Endodermal cell (in vitro differentiated cells): ENCODE results near the gene PARP8. TPM values are rescaled to one million over a fixed set of nuclear protein-coding genes. Genes with fewer than 3 reads are reported as not detected.
"Not testable (repeated sequence)": the region's sequence is repeated elsewhere in the genome, so short reads cannot be mapped to it uniquely, and the experiment has no call there.

Source experiments
- DNase-seq: peaks from one replicate; pipeline ENCODE4 v3.0.0-alpha.2; 2017
- H3K27ac ChIP-seq: 2 replicates; pipeline ENCODE4 v1.5.1; 2013; ENCODE audit warnings: mild to moderate bottlenecking, low read depth, low read length, moderate library complexity
- H3K27me3 ChIP-seq: 2 replicates; pipeline ENCODE4 v1.6.1; 2013; ENCODE audit warnings: mild to moderate bottlenecking, low read length, moderate library complexity; ENCODE audit not compliant: insufficient read depth, control insufficient read depth, poor library complexity, severe bottlenecking
- H3K36me3 ChIP-seq: 2 replicates; pipeline ENCODE4 v1.7.0; 2013; ENCODE audit warnings: mild to moderate bottlenecking, low read length, moderate library complexity; ENCODE audit not compliant: control insufficient read depth, insufficient read depth
- H3K4me1 ChIP-seq: one replicate; pipeline ENCODE4 v1.7.0; 2013; ENCODE audit warnings: low read length; ENCODE audit not compliant: control insufficient read depth, insufficient read depth
- H3K4me3 ChIP-seq: 2 replicates; pipeline ENCODE4 v1.5.1; 2013; ENCODE audit warnings: mild to moderate bottlenecking, low read length, moderate library complexity
- H3K9ac ChIP-seq: 2 replicates; pipeline ENCODE4 v1.6.1; 2013; ENCODE audit warnings: mild to moderate bottlenecking, low read length, moderate library complexity; ENCODE audit not compliant: poor library complexity, severe bottlenecking; ENCODE audit errors: extremely low read depth
- H3K9me3 ChIP-seq: 2 replicates; pipeline ENCODE4 v1.6.1; 2013; ENCODE audit warnings: mild to moderate bottlenecking, low read length, moderate library complexity; ENCODE audit not compliant: control insufficient read depth
- H3K27ac Mint-ChIP-seq: 2 replicates; pipeline ENCODE4 v1.8.0; 2020; ENCODE audit warnings: mixed read lengths
- H3K27me3 Mint-ChIP-seq: 2 replicates; pipeline ENCODE4 v1.8.0; 2021; ENCODE audit warnings: mild to moderate bottlenecking, mixed read lengths; ENCODE audit not compliant: insufficient read depth
- H3K36me3 Mint-ChIP-seq: 2 replicates; pipeline ENCODE4 v1.8.0; 2020; ENCODE audit warnings: low read depth, mixed read lengths
- H3K4me1 Mint-ChIP-seq: 2 replicates; pipeline ENCODE4 v1.8.0; 2020; ENCODE audit warnings: mixed read lengths
- H3K4me3 Mint-ChIP-seq: 2 replicates; pipeline ENCODE4 v1.8.0; 2020; ENCODE audit warnings: mild to moderate bottlenecking, moderate library complexity, mixed read lengths
- H3K9me3 Mint-ChIP-seq: 2 replicates; pipeline ENCODE4 v1.8.0; 2020; ENCODE audit warnings: mild to moderate bottlenecking, mixed read lengths
- CTCF ChIP-seq: fragments of 200-600 bp; sonication (generic); conservative IDR thresholded peaks from 2 replicates; pipeline ENCODE4 v1.5.0; 2021; ENCODE audit warnings: antibody characterized with exemption, mild to moderate bottlenecking
- WGBS, 2 experiments: methylation state at CpG; one replicate each; pipeline versions ENCODE4 v1.1.5 to v1.1.7; 2013; ENCODE audit warnings: missing lambda C conversion rate in 2 of 2, mixed read lengths in 1 of 2; ENCODE audit not compliant: insufficient coverage in 1 of 2, insufficient read length in 1 of 2; 5-methylcytosine and 5-hydroxymethylcytosine counted together
- total RNA-seq, 2 donors: library from RNA; stranded (reverse); fragmentation: NEBNext Ultra II Directional in 1 of 2; extraction: Animal tissue kit (Norgen Biotek cat#: 25700) in 1 of 2; gene quantifications; 2 replicates in 1 of 2; 3 replicates in 1 of 2; pipeline ENCODE4 v1.2.1, GENCODE V29; 2021

The PARP8 gene
- total RNA-seq, 2 donors from 2014 or later, result 18.7 to 19.4 TPM

DNA sequence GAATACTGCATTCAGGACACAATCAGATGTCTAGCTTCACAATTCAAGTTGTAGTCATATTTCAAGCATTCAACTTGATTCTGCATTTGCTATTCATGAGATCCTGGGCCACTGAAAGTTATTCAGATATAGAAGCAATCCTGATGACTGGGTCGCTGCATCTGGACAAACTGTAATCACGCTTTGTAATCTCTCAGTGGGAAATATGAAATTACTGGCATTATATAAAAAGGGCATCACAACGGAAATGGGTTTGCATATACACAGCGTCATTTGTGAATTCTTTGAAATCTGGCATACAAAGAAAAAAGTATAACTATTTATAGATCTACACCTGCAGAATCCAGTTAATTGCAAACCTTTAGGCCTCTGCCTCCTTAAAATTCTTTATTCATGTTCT, 102.2 kb downstream of the PARP8 start:
- Mint-ChIP-seq H3K4me1 (no peaks in the 10 kb centered on the region), H3K4me3 (no peak overlapping the region), H3K27me3 (no peaks in the 10 kb centered on the region), H3K27ac (no peak overlapping the region), H3K36me3 (peaks cover 26% of the 10 kb centered on the region), H3K9me3 (peaks cover 16% of the 10 kb centered on the region)
- DNase-seq, result no peak
- Histone ChIP-seq H3K27ac (no peak overlapping the region), H3K4me1 (no peaks in the 10 kb centered on the region), H3K9ac (no peak overlapping the region), H3K27me3 (no peaks in the 10 kb centered on the region), H3K4me3 (no peak overlapping the region), H3K36me3 (peaks cover 16% of the 10 kb centered on the region), H3K9me3 (peaks cover 20% of the 10 kb centered on the region)
- no peak for TF ChIP-seq CTCF
- WGBS, 2 experiments, result 93 to 96% methylated on average over 3 to 4 of the region's 4 CpGs

DNA sequence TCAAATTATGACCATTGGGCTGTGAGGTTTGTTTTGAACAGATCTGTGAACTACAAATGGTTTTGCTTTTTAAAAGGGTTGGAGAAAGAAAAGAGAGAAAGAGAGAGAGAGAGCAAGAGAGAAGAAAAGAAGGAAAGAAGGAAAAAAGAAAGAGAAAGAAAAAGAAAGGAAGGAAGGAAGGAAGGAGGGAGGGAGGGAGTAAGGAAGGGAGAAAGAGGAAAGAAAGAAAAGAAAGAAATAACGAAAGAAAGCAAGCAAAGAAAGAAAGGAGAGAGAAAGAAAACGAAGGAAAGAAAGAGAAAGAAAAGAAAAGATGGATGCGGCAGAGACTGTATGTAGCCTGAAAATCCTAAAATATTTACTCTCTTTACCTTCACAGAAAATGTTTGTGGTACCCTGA, 104.0 kb downstream of the PARP8 start:
- Histone ChIP-seq H3K4me3 (no peak overlapping the region), H3K4me1 (no peaks in the 10 kb centered on the region), H3K27ac (no peak overlapping the region), H3K36me3 (peaks cover 18% of the 10 kb centered on the region), H3K9ac (no peak overlapping the region), H3K27me3 (no peaks in the 10 kb centered on the region), H3K9me3 (peaks cover 22% of the 10 kb centered on the region)
- Mint-ChIP-seq H3K9me3 (peaks cover 33% of the 10 kb centered on the region), H3K27ac (no peak overlapping the region), H3K27me3 (no peaks in the 10 kb centered on the region), H3K4me1 (no peaks in the 10 kb centered on the region), H3K36me3 (peaks cover 39% of the 10 kb centered on the region), H3K4me3 (no peak overlapping the region)
- 96 to 100% methylated on average over 1 to 3 of the region's 3 CpGs for WGBS, 2 experiments
- TF ChIP-seq CTCF, result no peak
- DNase-seq, result no peak

GRCh38 chr5:50774446-50775175, 108.2 kb downstream of the PARP8 start:
- not testable (repeated sequence) for H3K27me3 Mint-ChIP-seq, H3K4me1 ChIP-seq, H3K27ac ChIP-seq, H3K4me1 Mint-ChIP-seq, H3K27me3 ChIP-seq, H3K4me3 Mint-ChIP-seq, H3K9ac ChIP-seq, H3K27ac Mint-ChIP-seq, H3K4me3 ChIP-seq, DNase-seq
- peaks cover 43% of the 10 kb centered on the region for H3K9me3 Mint-ChIP-seq
- peaks cover 32% of the 10 kb centered on the region for H3K9me3 ChIP-seq
- peaks cover 54% of the 10 kb centered on the region for H3K36me3 Mint-ChIP-seq
- H3K36me3 ChIP-seq, result peaks cover 33% of the 10 kb centered on the region
- WGBS, 2 experiments, result 94 to 97% methylated on average over 11 to 51 of the region's 51 CpGs

- no peak overlapping the region for H3K9ac ChIP-seq
- H3K4me1 ChIP-seq, result no peaks in the 10 kb centered on the region
- no peak overlapping the region for H3K27ac Mint-ChIP-seq
- no peak for TF ChIP-seq CTCF
- no peak overlapping the region for H3K4me3 Mint-ChIP-seq
- DNase-seq, result no peak
- H3K27me3 Mint-ChIP-seq, result no peaks in the 10 kb centered on the region
- no peak overlapping the region for H3K27ac ChIP-seq
- H3K9me3 ChIP-seq, result no peaks in the 10 kb centered on the region
- no peaks in the 10 kb centered on the region for H3K4me1 Mint-ChIP-seq
- H3K4me3 ChIP-seq, result no peak overlapping the region
- H3K36me3 Mint-ChIP-seq, result peaks cover 8% of the 10 kb centered on the region
- H3K9me3 Mint-ChIP-seq, result peaks cover 1% of the 10 kb centered on the region
- H3K27me3 ChIP-seq, result no peaks in the 10 kb centered on the region
- peaks cover 9% of the 10 kb centered on the region for H3K36me3 ChIP-seq
Observed at GRCh38 chr5:50786073-50786472, 119.6 kb downstream of the PARP8 start.
